GM12865 (cell line): ENCODE measurements around the gene PAEP.

Experiments used
- DNase-seq: peaks from one replicate; pipeline ENCODE4 v3.0.0; 2010; ENCODE audit warnings: low read depth
- H3K4me3 ChIP-seq: 2 replicates; pipeline ENCODE4 v1.5.1; 2011; ENCODE audit warnings: mild to moderate bottlenecking, low read depth, low read length, control low read depth
- CTCF ChIP-seq: IDR thresholded peaks from 2 replicates; pipeline ENCODE4 v1.5.1; 2011; ENCODE audit warnings: low read length, control low read depth, low read depth, inconsistent platforms; ENCODE audit not compliant: insufficient read depth; ENCODE audit errors: missing control alignments

Gene PAEP

GRCh38 chr9:135582541-135582940 lies 21.0 kb downstream of the PAEP start:
- DNase-seq, result no peak
- H3K4me3 ChIP-seq, result no peak overlapping the region
- no peak for TF ChIP-seq CTCF

- no peak overlapping the region for H3K4me3 ChIP-seq
- TF ChIP-seq CTCF, result no peak
- no peak for DNase-seq
Measured at GRCh38 chr9:135582966-135583687, 21.6 kb downstream of the PAEP start.

- TF ChIP-seq CTCF, result no peak
- H3K4me3 ChIP-seq, result no peak overlapping the region
- no peak for DNase-seq
Measured at GRCh38 chr9:135583688-135584011, 22.1 kb downstream of the PAEP start.

- DNase-seq, result no peak
- no peak overlapping the region for H3K4me3 ChIP-seq
- TF ChIP-seq CTCF, result no peak
Measured at GRCh38 chr9:135584371-135584770, 22.8 kb downstream of the PAEP start.

- no peak overlapping the region for H3K4me3 ChIP-seq
- no peak for DNase-seq
- no peak for TF ChIP-seq CTCF
Measured at GRCh38 chr9:135584934-135585333, 23.4 kb downstream of the PAEP start.

- H3K4me3 ChIP-seq, result no peak overlapping the region
- DNase-seq, result no peak
- no peak for TF ChIP-seq CTCF
Measured at GRCh38 chr9:135586601-135587109, 25.1 kb downstream of the PAEP start.

GRCh38 chr9:135587658-135588057 lies 26.1 kb downstream of the PAEP start:
- no peak overlapping the region for H3K4me3 ChIP-seq
- TF ChIP-seq CTCF, result no peak
- DNase-seq, result no peak
